T-helper 1 cell (primary cell): Measurements from ENCODE around the gene SNX22.
A peak's percentile ranks its signal among the peaks of the same experiment; 100 is the strongest.

Experiments used
- DNase-seq, 5 donors: peaks; one replicate each; pipeline ENCODE4 v3.0.0-alpha.2; 2012 to 2020

Gene SNX22

GRCh38 chr15:64156652-64157331, 5.3 kb downstream of the SNX22 start:
- no peak for DNase-seq

GRCh38 chr15:64157599-64158125, 6.1 kb downstream of the SNX22 start:
- DNase-seq: no peak

- DNase-seq: no peak
Observed at GRCh38 chr15:64158363-64159134, 7.0 kb downstream of the SNX22 start.

- DNase-seq: no peak
Observed at GRCh38 chr15:64161688-64162477, 10.4 kb downstream of the SNX22 start.

- DNase-seq: peak in 1 of 5 donors; percentile 15
Observed at GRCh38 chr15:64162478-64162868, 10.9 kb downstream of the SNX22 start.

- DNase-seq: peak; percentile 92 to 99 (median 95)
Observed at GRCh38 chr15:64162869-64163658, 11.5 kb downstream of the SNX22 start, which contains the start of gene PPIB. TSS of gene PPIB (minus strand) at chr15:64163022. CDS start at chr15:64162986, 36 bp downstream.

- DNase-seq: no peak
Observed at GRCh38 chr15:64163659-64164362, 12.3 kb downstream of the SNX22 start.

- no peak for DNase-seq
Observed at GRCh38 chr15:64164436-64164835, 12.9 kb downstream of the SNX22 start.

- no peak for DNase-seq
Observed at GRCh38 chr15:64166102-64166890, 14.8 kb downstream of the SNX22 start.

- no peak for DNase-seq
Observed at GRCh38 chr15:64180235-64180824, 28.8 kb downstream of the SNX22 start.

- no peak for DNase-seq
Observed at GRCh38 chr15:64182859-64183370, 31.4 kb downstream of the SNX22 start.

- DNase-seq: no peak
Observed at GRCh38 chr15:64185146-64185911, 33.8 kb downstream of the SNX22 start.

GRCh38 chr15:64187396-64188191, 36.1 kb downstream of the SNX22 start:
- peak in 1 of 5 donors; percentile 21 for DNase-seq

GRCh38 chr15:64191971-64192830, 40.7 kb downstream of the SNX22 start:
- DNase-seq: no peak

- DNase-seq: no peak
Observed at GRCh38 chr15:64193971-64194370, 42.4 kb downstream of the SNX22 start.

- no peak for DNase-seq
Observed at GRCh38 chr15:64197425-64197824, 45.9 kb downstream of the SNX22 start.

GRCh38 chr15:64205202-64205601, 53.7 kb downstream of the SNX22 start:
- DNase-seq: no peak
